ENCODE measurements around the gene DIS3. TPM values are rescaled to one million over a fixed set of nuclear protein-coding genes. Genes with fewer than 3 reads are reported as not detected.

The DIS3 gene
- total and polyA plus RNA-seq, 9 of the 15 experiments (the other 6 are each of a cell fraction or from before 2014, with no cell fraction given) = 6.0 to 48.9 (median 34.2) TPM

DNA sequence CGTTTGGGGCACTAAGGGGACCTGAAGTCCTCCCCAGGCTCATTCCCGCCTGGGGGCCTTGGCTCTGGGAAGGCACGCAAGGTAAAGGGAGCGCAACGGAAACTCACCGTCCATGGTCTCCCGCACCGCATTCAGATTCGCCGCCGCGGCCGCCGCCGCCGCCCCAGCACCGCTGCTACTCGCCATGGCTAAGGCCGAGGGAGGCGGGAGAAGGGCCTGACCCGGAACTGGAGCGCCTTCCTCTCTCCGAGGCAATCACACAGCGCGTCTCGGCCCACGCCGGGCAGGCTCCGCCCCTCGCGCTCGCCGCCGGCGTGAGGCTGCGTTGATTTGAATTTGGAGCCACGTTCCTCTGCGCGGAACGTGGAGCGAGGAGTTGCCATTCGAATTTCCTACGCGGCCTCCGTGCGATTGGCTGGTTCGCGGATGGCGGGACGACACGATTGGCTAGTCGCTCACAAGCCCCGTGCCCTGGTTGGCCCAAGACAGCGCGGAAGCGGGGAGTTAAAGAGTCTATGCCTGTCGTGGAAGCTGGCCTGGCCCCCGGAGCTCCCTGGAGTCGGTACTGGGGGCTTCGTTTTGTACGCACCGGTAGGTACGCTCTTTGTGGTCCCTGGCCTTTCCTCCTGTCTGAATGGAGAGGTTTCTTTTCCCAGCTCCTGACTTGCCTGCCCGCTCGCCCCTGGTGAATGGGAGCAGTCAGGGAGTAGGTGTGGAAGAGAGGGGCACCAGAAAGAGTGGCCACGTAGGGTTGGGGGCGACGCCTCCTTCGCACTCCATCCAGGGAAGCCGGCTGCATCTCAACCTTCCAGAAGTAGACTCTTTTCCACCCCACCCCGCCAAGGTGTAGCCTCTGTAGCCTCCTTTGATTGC is 54.0 kb downstream of the DIS3 start, which contains the start of the genes BORA and MZT1 (continued):
- TF ChIP-seq SIN3A (IDR thresholded peaks at IDR 0.05; ENCODE audit: borderline replicate concordance in 2 of 2, control insufficient read depth in 1 of 2, low read depth in 2 of 2, low read length in 2 of 2) (peak; percentile 43 to 56; a peak in 2 of 4 replicates), FUS (optimal IDR thresholded peaks at IDR 0.05; ENCODE audit: low read depth, low read length) (no peak), MIER1 (IDR thresholded peaks at IDR 0.05; ENCODE audit: low read depth) (no peak), ELF1 (tag; IDR thresholded peaks at IDR 0.05) (peak; percentile 90), RBFOX2 (IDR thresholded peaks at IDR 0.05; ENCODE audit: low read depth, low read length) (peak; percentile 92), YY1 (IDR thresholded peaks at IDR 0.05; ENCODE audit: borderline replicate concordance in 1 of 3, control insufficient read depth in 1 of 3, extremely low read depth in 1 of 3, insufficient read depth in 3 of 3, insufficient read length in 1 of 3, insufficient replicate concordance in 2 of 3, low read depth in 1 of 3, low read length in 2 of 3) (peak in 2 of 3 experiments; percentile 47 to 48), ZNF57 (CRISPR knock-in tag; IDR thresholded peaks at IDR 0.05) (no peak), SMAD3 (CRISPR knock-in tag; conservative IDR thresholded peaks at IDR 0.05) (no peak), GABPB1 (CRISPR knock-in tag; IDR thresholded peaks at IDR 0.05) (peak; percentile 78; the same call in 1 of the 2 replicates), PCBP1 (IDR thresholded peaks at IDR 0.05; ENCODE audit: low read depth, low read length, poor library complexity, severe bottlenecking) (peak; percentile 19)
- TF ChIP-seq, protein P1, sequence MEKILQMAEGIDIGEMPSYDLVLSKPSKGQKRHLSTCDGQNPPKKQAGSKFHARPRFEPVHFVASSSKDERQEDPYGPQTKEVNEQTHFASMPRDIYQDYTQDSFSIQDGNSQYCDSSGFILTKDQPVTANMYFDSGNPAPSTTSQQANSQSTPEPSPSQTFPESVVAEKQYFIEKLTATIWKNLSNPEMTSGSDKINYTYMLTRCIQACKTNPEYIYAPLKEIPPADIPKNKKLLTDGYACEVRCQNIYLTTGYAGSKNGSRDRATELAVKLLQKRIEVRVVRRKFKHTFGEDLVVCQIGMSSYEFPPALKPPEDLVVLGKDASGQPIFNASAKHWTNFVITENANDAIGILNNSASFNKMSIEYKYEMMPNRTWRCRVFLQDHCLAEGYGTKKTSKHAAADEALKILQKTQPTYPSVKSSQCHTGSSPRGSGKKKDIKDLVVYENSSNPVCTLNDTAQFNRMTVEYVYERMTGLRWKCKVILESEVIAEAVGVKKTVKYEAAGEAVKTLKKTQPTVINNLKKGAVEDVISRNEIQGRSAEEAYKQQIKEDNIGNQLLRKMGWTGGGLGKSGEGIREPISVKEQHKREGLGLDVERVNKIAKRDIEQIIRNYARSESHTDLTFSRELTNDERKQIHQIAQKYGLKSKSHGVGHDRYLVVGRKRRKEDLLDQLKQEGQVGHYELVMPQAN (IDR thresholded peaks at IDR 0.05; ENCODE audit: borderline replicate concordance) = 0 out of 2 replicates have a peak, but pooled peaks have one; percentile 42
- TF ChIP-seq, protein P2, sequence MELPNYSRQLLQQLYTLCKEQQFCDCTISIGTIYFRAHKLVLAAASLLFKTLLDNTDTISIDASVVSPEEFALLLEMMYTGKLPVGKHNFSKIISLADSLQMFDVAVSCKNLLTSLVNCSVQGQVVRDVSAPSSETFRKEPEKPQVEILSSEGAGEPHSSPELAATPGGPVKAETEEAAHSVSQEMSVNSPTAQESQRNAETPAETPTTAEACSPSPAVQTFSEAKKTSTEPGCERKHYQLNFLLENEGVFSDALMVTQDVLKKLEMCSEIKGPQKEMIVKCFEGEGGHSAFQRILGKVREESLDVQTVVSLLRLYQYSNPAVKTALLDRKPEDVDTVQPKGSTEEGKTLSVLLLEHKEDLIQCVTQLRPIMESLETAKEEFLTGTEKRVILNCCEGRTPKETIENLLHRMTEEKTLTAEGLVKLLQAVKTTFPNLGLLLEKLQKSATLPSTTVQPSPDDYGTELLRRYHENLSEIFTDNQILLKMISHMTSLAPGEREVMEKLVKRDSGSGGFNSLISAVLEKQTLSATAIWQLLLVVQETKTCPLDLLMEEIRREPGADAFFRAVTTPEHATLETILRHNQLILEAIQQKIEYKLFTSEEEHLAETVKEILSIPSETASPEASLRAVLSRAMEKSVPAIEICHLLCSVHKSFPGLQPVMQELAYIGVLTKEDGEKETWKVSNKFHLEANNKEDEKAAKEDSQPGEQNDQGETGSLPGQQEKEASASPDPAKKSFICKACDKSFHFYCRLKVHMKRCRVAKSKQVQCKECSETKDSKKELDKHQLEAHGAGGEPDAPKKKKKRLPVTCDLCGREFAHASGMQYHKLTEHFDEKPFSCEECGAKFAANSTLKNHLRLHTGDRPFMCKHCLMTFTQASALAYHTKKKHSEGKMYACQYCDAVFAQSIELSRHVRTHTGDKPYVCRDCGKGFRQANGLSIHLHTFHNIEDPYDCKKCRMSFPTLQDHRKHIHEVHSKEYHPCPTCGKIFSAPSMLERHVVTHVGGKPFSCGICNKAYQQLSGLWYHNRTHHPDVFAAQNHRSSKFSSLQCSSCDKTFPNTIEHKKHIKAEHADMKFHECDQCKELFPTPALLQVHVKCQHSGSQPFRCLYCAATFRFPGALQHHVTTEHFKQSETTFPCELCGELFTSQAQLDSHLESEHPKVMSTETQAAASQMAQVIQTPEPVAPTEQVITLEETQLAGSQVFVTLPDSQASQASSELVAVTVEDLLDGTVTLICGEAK (IDR thresholded peaks at IDR 0.05) = peak; percentile 62; the same call in 1 of the 2 replicates
- TF ChIP-seq, protein P2 (CRISPR knock-in tag; IDR thresholded peaks at IDR 0.05) = peak; percentile 50; the same call in 1 of the 2 replicates
